B cell (primary cell): Measurements from ENCODE around the gene AKAP6. TPM values are rescaled to one million over a fixed set of nuclear protein-coding genes. Genes with fewer than 3 reads are reported as not detected.

ENCODE experiments used
- ATAC-seq: fragments of 200-7000 bp; cut with Tn5 transposase; one replicate; pipeline ENCODE4 v1.10.0; 2021; ENCODE audit warnings: low read depth, mild to moderate bottlenecking, moderate number of reproducible peaks, moderate library complexity
- CTCF ChIA-PET: fragments of 350-600 bp; sonication (Branson Sonifier 250); formaldehyde crosslinking; loops from one replicate; lab custom pipeline; 2021; ENCODE audit warnings: antibody characterized with exemption, inconsistent platforms; lab: Charles Lee
- POLR2A ChIA-PET: fragments of 350-600 bp; sonication (Branson Sonifier 250); formaldehyde crosslinking; loops from one replicate; lab custom pipeline; 2021; ENCODE audit warnings: antibody characterized with exemption; lab: Charles Lee
- DNase-seq: peaks from one replicate; pipeline ENCODE4 v3.0.0; 2013
- H2AFZ ChIP-seq: 2 replicates; pipeline ENCODE4 v1.6.1; 2012; ENCODE audit warnings: mild to moderate bottlenecking, low read depth, low read length; ENCODE audit not compliant: insufficient read depth, poor library complexity, severe bottlenecking
- H3K27ac ChIP-seq, 2 donors: 1 replicate in 1 of 2; 2 replicates in 1 of 2; pipeline ENCODE4 v1.5.1; 2012 to 2013; ENCODE audit warnings: low read length in 2 of 2, mild to moderate bottlenecking in 2 of 2, moderate library complexity in 1 of 2
- H3K27me3 ChIP-seq, 4 experiments: fragments of 200-600 bp in 1 of 4; sonication (generic) in 1 of 4; replicated peaks in 1 of 4; 1 replicate in 2 of 4; 2 replicates in 2 of 4; pipeline versions ENCODE4 v1.6.1 to v1.7.0; 2013 to 2016; ENCODE audit warnings: low read length in 3 of 4, mild to moderate bottlenecking in 2 of 4, mixed read lengths in 1 of 4, moderate library complexity in 1 of 4; ENCODE audit not compliant: insufficient read depth in 4 of 4, control insufficient read depth in 3 of 4; ENCODE audit errors: control extremely low read depth in 1 of 4
- H3K36me3 ChIP-seq, 2 experiments: replicated peaks in 1 of 2; 1 replicate in 1 of 2; 2 replicates in 1 of 2; pipeline versions ENCODE4 v1.6.1 to v1.7.1; 2013; ENCODE audit warnings: low read length in 1 of 2; ENCODE audit not compliant: insufficient read depth in 2 of 2, control insufficient read depth in 1 of 2; ENCODE audit errors: control extremely low read depth in 1 of 2, extremely low read depth in 1 of 2
- H3K4me1 ChIP-seq, 2 donors: fragments of 200-600 bp in 1 of 2; sonication (generic) in 1 of 2; 1 replicate in 1 of 2; 2 replicates in 1 of 2; pipeline versions ENCODE4 v1.5.1 to v1.6.1; 2013 to 2017; ENCODE audit warnings: low read length in 2 of 2; ENCODE audit not compliant: control insufficient read depth in 2 of 2, insufficient read depth in 2 of 2
- H3K4me2 ChIP-seq: replicated peaks from 2 replicates; pipeline ENCODE3; 2012; ENCODE audit warnings: mild to moderate bottlenecking, low read depth, low read length; ENCODE audit not compliant: poor library complexity, severe bottlenecking
- H3K4me3 ChIP-seq, 5 experiments: fragments of 200-600 bp in 1 of 5; sonication (generic) in 1 of 5; 1 replicate in 3 of 5; 2 replicates in 2 of 5; pipeline versions ENCODE4 v1.5.1 to v1.7.0; 2011 to 2016; ENCODE audit warnings: low read length in 4 of 5, mild to moderate bottlenecking in 4 of 5, low read depth in 2 of 5, control low read depth in 1 of 5, moderate library complexity in 1 of 5; ENCODE audit not compliant: insufficient read depth in 1 of 5; ENCODE audit errors: control extremely low read depth in 1 of 5, extremely low read depth in 1 of 5
- H3K79me2 ChIP-seq: fragments of 200-600 bp; sonication (generic); one replicate; pipeline ENCODE4 v1.6.0; 2016; ENCODE audit warnings: low read length; ENCODE audit not compliant: control insufficient read depth, insufficient read depth
- H3K9ac ChIP-seq: fragments of 200-600 bp; sonication (generic); 2 replicates; pipeline ENCODE4 v1.6.1; 2017; ENCODE audit warnings: mild to moderate bottlenecking, low read length, moderate library complexity
- H3K9me3 ChIP-seq, 3 donors: one replicate each; pipeline versions ENCODE4 v1.6.1 to v1.7.1; 2013; ENCODE audit warnings: low read length in 2 of 3; ENCODE audit not compliant: control insufficient read depth in 2 of 3, insufficient read depth in 1 of 3; ENCODE audit errors: control extremely low read depth in 1 of 3
- H4K20me1 ChIP-seq: 2 replicates; pipeline ENCODE4 v1.6.0; 2012; ENCODE audit warnings: mild to moderate bottlenecking, low read length; ENCODE audit not compliant: insufficient read depth, control insufficient read depth, poor library complexity, severe bottlenecking
- H3K27ac Mint-ChIP-seq: one replicate; pipeline ENCODE4 v1.8.0; 2021; ENCODE audit warnings: mixed read lengths
- H3K27me3 Mint-ChIP-seq: one replicate; pipeline ENCODE4 v1.8.0; 2021; ENCODE audit warnings: mixed read lengths
- H3K4me1 Mint-ChIP-seq: one replicate; pipeline ENCODE4 v1.8.0; 2021; ENCODE audit warnings: mixed read lengths
- H3K4me3 Mint-ChIP-seq: one replicate; pipeline ENCODE4 v1.8.0; 2021; ENCODE audit warnings: mixed read lengths
- H3K9me3 Mint-ChIP-seq: one replicate; pipeline ENCODE4 v1.8.0; 2022; ENCODE audit warnings: mixed read lengths; ENCODE audit not compliant: insufficient read depth
- EZH2 ChIP-seq: IDR thresholded peaks from 2 replicates; pipeline ENCODE4 v1.6.1; 2012; ENCODE audit warnings: borderline replicate concordance, low read depth, mild to moderate bottlenecking, moderate library complexity, low read length; ENCODE audit not compliant: insufficient read depth, poor library complexity, severe bottlenecking
- WGBS: methylation state at CpG from one replicate; pipeline ENCODE4 v1.1.5; 2013; ENCODE audit warnings: missing lambda C conversion rate; ENCODE audit not compliant: insufficient coverage; 5-methylcytosine and 5-hydroxymethylcytosine counted together
- intact Hi-C: fragments of 100-400 bp; cut with micrococcal nuclease; formaldehyde crosslinking; loops from one replicate; pipeline ENCODE4 v1.10.0; 2022
- polyA plus RNA-seq: library from polyadenylated mRNA; depleted of rRNA; stranded (reverse); fragments of >200 nt; gene quantifications from 2 replicates; pipeline ENCODE4 v1.2.3, GENCODE V29; 2012
- total RNA-seq, 2 donors: library from RNA; stranded (reverse); fragments of 120-200 nt in 1 of 2; gene quantifications; 1 replicate in 1 of 2; 2 replicates in 1 of 2; pipeline versions ENCODE4 v1.2.3 to v1.2.4, GENCODE V29; 2013 to 2022
- TF ChIP-seq, protein P1 (sequence below): fragments of 200-600 bp; IDR thresholded peaks from one replicate; pipeline ENCODE4 v1.8.0; 2022; ENCODE audit warnings: antibody characterized with exemption, mild to moderate bottlenecking

AKAP6 gene
- total and polyA plus RNA-seq, 2 donors (not counting 1 experiment from before 2014, with no cell fraction given) = 1.4 to 2.8 TPM

DNA sequence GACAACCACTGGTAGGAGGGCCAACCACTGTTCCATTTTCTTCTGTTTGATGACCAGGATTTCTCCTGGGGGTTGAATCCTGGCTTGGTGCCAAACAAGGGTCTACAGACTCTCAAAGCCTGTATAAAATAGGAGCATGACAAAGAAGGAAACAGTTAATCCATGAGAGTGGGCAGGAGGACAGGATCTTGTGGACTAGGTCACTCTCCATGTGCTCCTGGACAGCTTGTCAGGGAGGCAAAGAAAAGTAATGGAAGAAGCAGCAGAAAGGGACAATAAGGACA is 243.7 kb downstream of the AKAP6 start:
- no peak overlapping the region for H3K27ac Mint-ChIP-seq
- no peak for TF ChIP-seq EZH2
- TF ChIP-seq, protein P1, sequence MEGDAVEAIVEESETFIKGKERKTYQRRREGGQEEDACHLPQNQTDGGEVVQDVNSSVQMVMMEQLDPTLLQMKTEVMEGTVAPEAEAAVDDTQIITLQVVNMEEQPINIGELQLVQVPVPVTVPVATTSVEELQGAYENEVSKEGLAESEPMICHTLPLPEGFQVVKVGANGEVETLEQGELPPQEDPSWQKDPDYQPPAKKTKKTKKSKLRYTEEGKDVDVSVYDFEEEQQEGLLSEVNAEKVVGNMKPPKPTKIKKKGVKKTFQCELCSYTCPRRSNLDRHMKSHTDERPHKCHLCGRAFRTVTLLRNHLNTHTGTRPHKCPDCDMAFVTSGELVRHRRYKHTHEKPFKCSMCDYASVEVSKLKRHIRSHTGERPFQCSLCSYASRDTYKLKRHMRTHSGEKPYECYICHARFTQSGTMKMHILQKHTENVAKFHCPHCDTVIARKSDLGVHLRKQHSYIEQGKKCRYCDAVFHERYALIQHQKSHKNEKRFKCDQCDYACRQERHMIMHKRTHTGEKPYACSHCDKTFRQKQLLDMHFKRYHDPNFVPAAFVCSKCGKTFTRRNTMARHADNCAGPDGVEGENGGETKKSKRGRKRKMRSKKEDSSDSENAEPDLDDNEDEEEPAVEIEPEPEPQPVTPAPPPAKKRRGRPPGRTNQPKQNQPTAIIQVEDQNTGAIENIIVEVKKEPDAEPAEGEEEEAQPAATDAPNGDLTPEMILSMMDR = no peak
- H3K4me3 ChIP-seq = no peak overlapping the region
- H3K9me3 ChIP-seq = no peaks in the 10 kb centered on the region
- H4K20me1 ChIP-seq = no peaks in the 10 kb centered on the region
- ATAC-seq = no peak
- POLR2A ChIA-PET = no interaction called here
- peaks cover 2% of the 10 kb centered on the region for H3K4me1 Mint-ChIP-seq
- H2AFZ ChIP-seq = no peak overlapping the region
- intact Hi-C loops = no loop called here
- no peak overlapping the region for H3K4me2 ChIP-seq
- no peaks in the 10 kb centered on the region for H3K9me3 Mint-ChIP-seq
- no peaks in the 10 kb centered on the region for H3K27me3 ChIP-seq
- CTCF ChIA-PET = no interaction called here
- H3K79me2 ChIP-seq = no peaks in the 10 kb centered on the region
- no peak for DNase-seq
- H3K4me3 Mint-ChIP-seq = no peak overlapping the region
- no peaks in the 10 kb centered on the region for H3K4me1 ChIP-seq
- H3K27ac ChIP-seq = no peak overlapping the region
- no peak overlapping the region for H3K9ac ChIP-seq
- H3K27me3 Mint-ChIP-seq = peaks cover 25% of the 10 kb centered on the region
- no peaks in the 10 kb centered on the region for H3K36me3 ChIP-seq

DNA sequence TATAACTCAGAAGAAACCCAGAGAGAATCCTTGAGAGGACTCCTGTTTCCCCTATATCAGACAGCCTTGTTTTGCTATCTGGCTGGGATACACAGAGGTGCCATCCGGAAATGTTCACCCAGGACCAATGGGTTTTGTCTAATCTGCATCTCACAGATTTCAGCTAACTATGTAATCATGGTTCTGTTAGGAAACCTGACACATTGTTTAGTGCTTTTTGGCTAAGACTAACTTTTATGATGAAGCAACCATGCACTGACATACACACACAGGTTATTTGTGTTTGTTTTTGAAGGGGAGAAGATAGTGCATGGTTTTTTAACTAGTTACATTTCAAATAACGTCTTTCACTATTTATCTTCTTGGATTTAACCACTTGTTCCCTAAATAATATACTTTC is 245.2 kb downstream of the AKAP6 start:
- Histone ChIP-seq H3K4me3 (no peak overlapping the region), H3K4me1 (no peaks in the 10 kb centered on the region), H3K4me2 (no peak overlapping the region), H2AFZ (no peak overlapping the region), H4K20me1 (no peaks in the 10 kb centered on the region), H3K27me3 (no peaks in the 10 kb centered on the region), H3K9me3 (no peaks in the 10 kb centered on the region), H3K27ac (no peak overlapping the region), H3K79me2 (no peaks in the 10 kb centered on the region), H3K36me3 (no peaks in the 10 kb centered on the region), H3K9ac (no peak overlapping the region)
- TF ChIP-seq, protein P1 = no peak
- TF ChIP-seq EZH2 = no peak
- ChIA-PET POLR2A (no interaction called here), CTCF (interaction anchor here (2.5 kb wide), 1 partner anchor 8 kb away, joined by 11 read pairs; no protein-coding TSS in a partner anchor)
- Mint-ChIP-seq H3K27me3 (peaks cover 16% of the 10 kb centered on the region), H3K9me3 (no peaks in the 10 kb centered on the region), H3K4me3 (no peak overlapping the region), H3K27ac (no peak overlapping the region), H3K4me1 (peaks cover 8% of the 10 kb centered on the region)
- intact Hi-C loops = no loop called here
- ATAC-seq (no peak), DNase-seq (no peak)
- WGBS = no CpG with 5 or more reads among the region's 2 CpGs
